Measurements from ENCODE around the gene RUBCN.
"Not testable (repeated sequence)": the region's sequence is repeated elsewhere in the genome, so short reads cannot be mapped to it uniquely, and the experiment has no call there.

The RUBCN gene

GRCh38 chr3:197685546-197685945, 51.2 kb downstream of the RUBCN start:
- TF ChIP-seq ZNF274 (IDR thresholded peaks at IDR 0.05; ENCODE audit: low read depth, low read length), result no peak
- H3K4me3 ChIP-seq (ENCODE audit: low read length), result no peak overlapping the region

- H3K4me3 ChIP-seq (ENCODE audit: low read length), result no peak overlapping the region
- TF ChIP-seq ZNF274 (IDR thresholded peaks at IDR 0.05; ENCODE audit: low read depth, low read length), result no peak
Measured at GRCh38 chr3:197683191-197683590, 53.5 kb downstream of the RUBCN start.

- H3K4me3 ChIP-seq (ENCODE audit: low read length), result no peak overlapping the region
- TF ChIP-seq ZNF274 (IDR thresholded peaks at IDR 0.05; ENCODE audit: low read depth, low read length), result no peak
Measured at GRCh38 chr3:197682713-197683112, 54.0 kb downstream of the RUBCN start.

- no peak for TF ChIP-seq ZNF274 (IDR thresholded peaks at IDR 0.05; ENCODE audit: low read depth, low read length)
- H3K4me3 ChIP-seq (ENCODE audit: low read length), result no peak overlapping the region
Measured at GRCh38 chr3:197680955-197681521, 55.7 kb downstream of the RUBCN start.

- H3K4me3 ChIP-seq (ENCODE audit: low read length), result no peak overlapping the region
- TF ChIP-seq ZNF274 (IDR thresholded peaks at IDR 0.05; ENCODE audit: low read depth, low read length), result no peak
Measured at GRCh38 chr3:197675951-197676350, 60.8 kb downstream of the RUBCN start.

GRCh38 chr3:197675563-197675860, 61.2 kb downstream of the RUBCN start:
- no peak overlapping the region for H3K4me3 ChIP-seq (ENCODE audit: low read length)
- TF ChIP-seq ZNF274 (IDR thresholded peaks at IDR 0.05; ENCODE audit: low read depth, low read length), result no peak

DNA sequence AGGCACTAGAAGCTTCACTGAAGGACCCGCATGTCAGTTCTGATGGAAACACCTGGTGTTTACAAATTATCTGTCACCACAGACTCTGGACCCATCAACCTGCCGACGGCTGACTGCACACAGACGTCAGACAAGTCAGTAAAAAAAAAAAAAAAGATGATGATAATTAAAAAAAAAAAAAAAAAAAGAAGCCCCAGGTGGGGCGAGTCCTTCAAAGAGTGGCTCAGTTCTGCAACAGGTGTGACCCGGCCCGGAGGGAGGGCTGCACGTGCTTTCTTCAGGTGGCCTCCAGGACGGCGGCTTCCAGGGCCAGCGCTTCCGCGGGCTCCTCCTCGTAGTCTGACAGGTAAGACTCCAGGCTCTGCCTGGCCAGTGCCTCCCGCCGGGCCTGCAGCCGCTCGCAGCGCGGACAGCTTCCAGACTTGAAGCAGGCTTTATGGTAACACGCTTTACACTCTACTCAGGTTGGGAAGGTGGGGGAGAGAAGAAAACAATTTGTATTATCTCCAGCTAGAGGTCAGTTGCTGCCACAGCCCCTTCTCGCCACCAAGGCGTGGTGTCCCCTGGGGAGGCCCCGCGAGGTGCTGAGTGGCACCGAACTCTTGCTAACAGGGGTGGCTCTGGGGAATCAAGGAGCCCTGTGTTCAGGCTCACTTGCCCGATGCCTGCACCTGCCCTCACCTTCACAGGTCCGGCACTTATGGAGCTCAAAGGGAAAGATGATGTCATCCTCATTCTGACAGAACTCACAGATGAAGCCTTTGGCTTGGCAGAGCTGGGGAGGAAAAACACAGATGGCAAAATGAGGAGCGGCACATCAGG, 61.8 kb downstream of the RUBCN start:
- no peak overlapping the region for H3K4me3 ChIP-seq (ENCODE audit: low read length)
- TF ChIP-seq ZNF274 (IDR thresholded peaks at IDR 0.05; ENCODE audit: low read depth, low read length), result no peak

- no peak for TF ChIP-seq ZNF274 (IDR thresholded peaks at IDR 0.05; ENCODE audit: low read depth, low read length)
- H3K4me3 ChIP-seq (ENCODE audit: low read length), result no peak overlapping the region
Measured at GRCh38 chr3:197673170-197673569, 63.5 kb downstream of the RUBCN start.

DNA sequence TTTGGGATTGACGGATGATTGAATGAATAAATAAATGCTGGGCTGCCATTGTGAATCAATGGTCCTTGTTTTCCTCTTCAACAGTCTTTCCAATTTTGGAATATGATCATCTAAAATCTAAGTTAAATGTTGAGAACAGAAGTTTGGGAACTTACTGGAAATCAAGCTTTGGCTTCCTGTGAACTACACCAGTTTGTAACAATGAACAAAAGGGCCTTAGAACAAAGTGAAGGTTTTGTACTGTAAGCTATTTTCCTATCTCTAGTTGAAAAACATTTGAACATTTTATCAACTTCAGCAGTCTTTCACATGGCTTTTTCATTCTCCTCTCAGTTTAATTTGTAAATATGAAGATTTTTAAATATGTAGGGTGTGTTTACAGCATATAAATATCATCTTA, 66.3 kb downstream of the RUBCN start:
- no peak overlapping the region for H3K4me3 ChIP-seq (ENCODE audit: low read length)
- TF ChIP-seq ZNF274 (IDR thresholded peaks at IDR 0.05; ENCODE audit: low read depth, low read length), result no peak

GRCh38 chr3:197667968-197668367, 68.7 kb downstream of the RUBCN start:
- H3K4me3 ChIP-seq (ENCODE audit: low read length), result no peak overlapping the region
- no peak for TF ChIP-seq ZNF274 (IDR thresholded peaks at IDR 0.05; ENCODE audit: low read depth, low read length)

GRCh38 chr3:197667293-197667692, 69.4 kb downstream of the RUBCN start:
- not testable (repeated sequence) for H3K4me3 ChIP-seq (ENCODE audit: low read length)

DNA sequence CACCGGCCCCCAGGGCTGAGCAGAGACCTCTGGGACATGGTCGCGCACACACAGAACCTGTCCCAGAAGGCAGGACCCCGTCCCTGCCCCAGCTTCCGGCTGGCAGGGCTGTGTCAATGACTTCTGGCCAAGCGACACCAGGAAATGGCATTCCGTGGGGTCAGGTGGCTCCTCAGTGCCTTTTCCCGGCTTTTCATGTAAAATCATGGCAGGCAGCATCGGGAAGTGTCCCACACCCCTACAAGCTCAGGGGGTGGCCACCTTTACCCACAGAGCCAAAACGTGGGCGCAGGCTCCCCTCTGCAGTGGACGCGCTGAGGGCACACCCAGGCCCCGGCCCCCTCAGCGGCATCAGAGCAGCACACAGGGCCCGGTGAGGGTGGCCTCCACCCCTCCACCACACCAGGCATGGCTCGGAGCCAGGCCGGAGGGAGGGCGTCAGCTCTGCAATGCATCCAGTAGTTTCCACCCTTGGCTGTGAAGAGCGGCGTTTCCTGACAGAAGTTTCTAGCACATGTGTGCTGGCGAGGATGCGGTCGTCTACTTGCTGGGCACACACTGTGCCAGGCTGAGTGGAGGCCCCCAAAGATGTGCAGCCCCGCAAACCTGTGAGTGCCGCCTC, 70.4 kb downstream of the RUBCN start:
- H3K4me3 ChIP-seq (ENCODE audit: low read length), result not testable (repeated sequence)

DNA sequence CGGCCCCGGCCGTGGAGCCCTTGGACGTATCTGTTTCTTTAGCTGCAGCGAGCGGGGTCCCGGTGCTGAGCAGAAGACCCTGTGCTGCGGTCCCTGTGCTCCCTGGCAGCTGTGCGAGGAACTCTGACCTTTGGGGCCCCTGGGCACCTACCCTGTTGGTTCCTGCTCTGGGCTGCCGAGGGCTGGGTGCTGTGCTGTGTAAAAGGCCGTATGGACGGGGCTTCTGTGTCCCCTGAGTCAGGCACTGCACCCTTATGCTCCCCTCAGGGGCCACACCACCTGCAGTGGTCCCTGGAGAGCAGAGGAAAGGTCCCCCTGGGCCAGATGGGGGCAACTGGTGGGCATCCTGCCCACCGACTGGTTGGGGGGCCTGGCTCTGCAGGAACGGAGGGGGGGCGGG, 71.2 kb downstream of the RUBCN start:
- not testable (repeated sequence) for H3K4me3 ChIP-seq (ENCODE audit: low read length)

- H3K4me3 ChIP-seq (ENCODE audit: low read length), result peak overlapping the region; percentile 40; the same call in 1 of the 2 replicates
Measured at GRCh38 chr3:197665142-197665491, 71.6 kb downstream of the RUBCN start.

DNA sequence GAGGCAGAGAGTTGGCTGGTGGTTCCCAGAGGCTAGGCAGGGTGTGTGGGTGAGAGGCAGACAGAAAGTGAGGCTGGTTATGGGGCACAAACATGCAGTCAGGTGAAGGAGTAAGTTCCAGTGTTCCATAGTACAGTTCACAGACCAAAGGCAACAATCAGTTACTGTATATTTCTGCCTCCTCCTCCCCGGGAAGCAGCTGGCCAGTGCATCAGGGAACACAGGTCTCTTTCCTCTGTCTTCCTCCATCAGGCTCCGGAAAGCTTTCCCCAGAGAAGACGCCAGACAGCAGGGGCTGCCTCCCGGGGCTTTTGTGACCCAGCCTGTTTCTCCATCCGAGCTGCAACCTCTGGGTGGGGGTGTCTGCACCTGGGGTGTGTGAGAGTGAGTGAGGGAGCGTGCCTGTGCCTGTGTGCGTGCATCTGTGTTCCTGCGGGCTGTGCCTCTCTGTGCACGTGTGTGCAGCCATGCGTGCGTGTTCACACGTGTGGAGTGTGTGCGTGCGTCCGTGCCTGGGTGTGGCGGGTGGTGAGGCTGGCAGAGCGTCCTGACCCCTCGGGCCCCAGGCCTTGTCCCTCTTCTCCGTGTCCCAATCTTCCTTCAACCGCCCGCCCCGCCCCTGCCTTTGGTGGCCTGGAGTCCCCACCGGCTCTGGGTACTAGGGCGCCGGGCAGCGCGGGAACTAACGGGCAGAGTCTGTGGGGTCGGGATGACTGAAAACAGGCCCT, 72.1 kb downstream of the RUBCN start:
- H3K4me3 ChIP-seq (ENCODE audit: low read length), result peak overlapping the region; percentile 40; the same call in 1 of the 2 replicates

DNA sequence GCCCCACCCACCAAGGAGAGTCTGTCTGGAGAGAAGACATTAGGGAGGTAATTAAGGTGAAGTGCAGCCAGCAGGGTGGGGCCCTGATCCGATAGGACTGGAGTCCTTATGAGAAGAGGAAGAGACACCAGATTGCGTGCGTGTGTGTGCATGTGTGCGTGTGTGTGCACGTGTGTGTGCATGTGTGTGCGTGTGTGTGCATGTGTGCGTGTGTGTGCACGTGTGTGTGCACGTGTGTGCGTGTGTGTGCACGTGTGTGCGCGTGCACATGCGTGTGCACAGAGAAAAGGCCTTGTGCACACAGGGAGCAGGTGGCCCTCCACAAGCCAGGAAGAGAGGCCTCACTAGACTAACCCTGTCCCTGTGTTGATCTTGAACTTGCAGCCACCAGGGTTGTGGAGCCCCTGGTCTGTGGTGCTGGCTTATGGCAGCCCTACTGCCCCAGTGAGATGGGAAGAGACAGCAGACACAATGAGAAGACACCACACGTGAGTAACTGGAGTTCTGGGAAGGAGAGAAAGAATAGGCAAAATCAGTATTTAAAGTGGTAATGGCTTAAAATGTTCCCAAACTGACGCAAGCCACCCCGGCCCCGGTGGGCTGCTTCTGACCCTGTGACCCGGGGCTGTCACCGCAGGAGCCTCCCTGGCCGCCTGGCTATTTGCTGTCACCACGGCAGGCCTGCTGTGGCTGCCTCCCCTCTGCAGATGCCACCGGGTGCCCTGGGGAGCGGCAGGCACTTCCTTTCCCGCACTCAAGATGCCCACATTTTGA, 73.2 kb downstream of the RUBCN start:
- H3K4me3 ChIP-seq (ENCODE audit: low read length), result not testable (repeated sequence)

- H3K4me3 ChIP-seq (ENCODE audit: low read length), result not testable (repeated sequence)
Measured at GRCh38 chr3:197662352-197662751, 74.4 kb downstream of the RUBCN start.

DNA sequence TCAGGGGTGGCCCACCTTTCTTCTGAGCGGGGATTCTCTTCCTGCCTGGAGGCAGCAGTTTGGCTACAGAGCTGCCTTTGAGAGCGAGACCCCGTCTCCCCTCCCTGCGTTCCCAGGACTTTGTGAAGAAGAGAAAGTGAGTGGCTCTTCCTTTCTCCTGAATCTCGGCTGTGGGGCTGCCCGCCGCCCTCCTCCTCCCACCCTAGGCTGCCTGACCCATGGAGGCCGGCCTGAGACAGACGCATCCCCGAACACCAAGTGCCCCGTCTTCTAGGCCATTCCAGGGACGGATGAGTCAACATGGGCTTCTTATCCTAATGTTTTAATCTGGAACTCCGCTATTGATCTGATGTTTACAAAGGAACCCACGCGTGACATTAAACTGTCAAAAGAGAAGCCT, 74.8 kb downstream of the RUBCN start:
- H3K4me3 ChIP-seq (ENCODE audit: low read length), result not testable (repeated sequence)

DNA sequence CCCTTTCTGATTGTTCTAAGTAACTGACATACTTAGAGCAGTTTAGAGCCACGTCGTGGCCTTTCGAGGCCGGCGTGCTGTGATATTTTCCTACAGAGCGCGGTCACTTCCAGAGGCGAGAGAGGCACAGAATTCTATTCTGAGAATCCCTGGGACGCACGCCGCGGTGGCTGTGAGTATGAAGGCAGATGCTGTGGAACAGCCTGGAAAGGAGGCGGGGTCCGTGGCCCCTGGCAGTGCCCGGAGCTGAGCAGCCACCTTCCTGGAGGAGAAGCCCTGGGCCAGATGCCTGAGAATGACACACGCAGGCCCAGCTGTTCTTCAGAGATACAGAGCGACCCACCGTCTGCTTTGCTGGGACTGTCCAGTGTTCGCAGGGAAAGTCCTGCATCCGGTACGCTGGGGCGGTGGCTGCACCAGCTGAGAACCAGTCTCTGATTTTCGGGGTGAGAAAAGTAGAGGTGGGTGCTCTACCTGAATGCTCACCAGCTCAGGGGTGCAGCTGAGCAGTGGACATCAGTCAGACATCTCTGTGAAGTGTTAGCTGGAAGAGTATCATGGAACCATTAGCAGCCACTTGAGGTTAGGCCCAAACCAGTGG, 75.4 kb downstream of the RUBCN start:
- not testable (repeated sequence) for H3K4me3 ChIP-seq (ENCODE audit: low read length)
